ENCODE data around the gene TSGA10. TPM values are rescaled to one million over a fixed set of nuclear protein-coding genes. Genes with fewer than 3 reads are reported as not detected.

TSGA10 gene
- total and polyA plus RNA-seq, 2 donors (not counting 3 experiments of a cell fraction or from before 2014, with no cell fraction given) = 0.12 to 2.7 TPM

GRCh38 chr2:99201959-99202678 lies 47.4 kb upstream of the TSGA10 start:
- ChIA-PET POLR2A (no interaction called here), CTCF (no interaction called here)
- Histone ChIP-seq H3K4me3 (replicated peaks in 1 of 3; ENCODE audit: insufficient read depth in 1 of 3, low read depth in 1 of 3, low read length in 3 of 3) (no peak overlapping the region), H3K9me1 (replicated peaks; ENCODE audit: control insufficient read depth, extremely low read depth, insufficient read depth, low read length) (no peaks in the 10 kb centered on the region), H3K4me1 (ENCODE audit: control insufficient read depth, extremely low read depth, insufficient read depth, low read length) (no peaks in the 10 kb centered on the region), H3K9ac (replicated peaks; ENCODE audit: extremely low read depth, insufficient read depth, low read length) (no peak overlapping the region), H3K9me3 (replicated peaks; ENCODE audit: control insufficient read depth, insufficient read depth, low read length) (no peaks in the 10 kb centered on the region), H3K27ac (ENCODE audit: insufficient read depth, low read depth, low read length) (no peak overlapping the region), H2AFZ (ENCODE audit: low read depth, low read length) (no peak overlapping the region), H3K79me2 (ENCODE audit: control insufficient read depth, insufficient read depth, low read length) (no peaks in the 10 kb centered on the region), H3K27me3 (ENCODE audit: control insufficient read depth in 2 of 2, insufficient read depth in 2 of 2, low read length in 2 of 2) (no peaks in the 10 kb centered on the region), H3K4me2 (ENCODE audit: insufficient read depth, low read length) (no peak overlapping the region), H4K20me1 (replicated peaks; ENCODE audit: control insufficient read depth, extremely low read depth, insufficient read depth, low read length) (no peaks in the 10 kb centered on the region), H3K36me3 (ENCODE audit: control insufficient read depth in 2 of 2, extremely low read depth in 1 of 2, insufficient read depth in 2 of 2, low read length in 2 of 2) (no peaks in the 10 kb centered on the region)
- no peak for TF ChIP-seq POLR2A (IDR thresholded peaks at IDR 0.05; ENCODE audit: low read depth, low read length)
- no peak for TF ChIP-seq JUN (IDR thresholded peaks at IDR 0.05; ENCODE audit: borderline replicate concordance, insufficient read depth, insufficient read length, low read depth)
- TF ChIP-seq POLR2AphosphoS5 (IDR thresholded peaks at IDR 0.05; ENCODE audit: insufficient read depth, low read depth, low read length) = no peak
- TF ChIP-seq MYC (IDR thresholded peaks at IDR 0.05; ENCODE audit: low read depth, low read length) = no peak
- no peak for TF ChIP-seq EZH2 (IDR thresholded peaks at IDR 0.05; ENCODE audit: borderline replicate concordance, low read depth, low read length, severe bottlenecking)
- TF ChIP-seq GATA2 (IDR thresholded peaks at IDR 0.05; ENCODE audit: insufficient read depth, insufficient read length, low read depth, low read length) = no peak
- TF ChIP-seq MAX (IDR thresholded peaks at IDR 0.05; ENCODE audit: insufficient read depth, insufficient read length) = no peak
- TF ChIP-seq FOS (IDR thresholded peaks at IDR 0.05; ENCODE audit: borderline replicate concordance, insufficient read depth, low read length) = no peak
- no peak for TF ChIP-seq CTCF (IDR thresholded peaks at IDR 0.05; ENCODE audit: extremely low read depth in 1 of 2, insufficient read depth in 1 of 2, low read depth in 1 of 2, low read length in 2 of 2)
- no TSS peak for BruUV-seq (replicated peaks)
- intact Hi-C loops (cut with micrococcal nuclease) (no loop called here), dilution Hi-C loops (cut with MboI; ENCODE audit: extremely low pct_ligation_motif_present, low sequenced_read_pairs) (no loop called here)
- FAIRE-seq (no peak), DNase-seq (ENCODE audit: low read depth, low spot score) (no peak)

Measured in endothelial cell of umbilical vein (primary cell).